Measurements from ENCODE around the gene POU3F1.

The POU3F1 gene

DNA sequence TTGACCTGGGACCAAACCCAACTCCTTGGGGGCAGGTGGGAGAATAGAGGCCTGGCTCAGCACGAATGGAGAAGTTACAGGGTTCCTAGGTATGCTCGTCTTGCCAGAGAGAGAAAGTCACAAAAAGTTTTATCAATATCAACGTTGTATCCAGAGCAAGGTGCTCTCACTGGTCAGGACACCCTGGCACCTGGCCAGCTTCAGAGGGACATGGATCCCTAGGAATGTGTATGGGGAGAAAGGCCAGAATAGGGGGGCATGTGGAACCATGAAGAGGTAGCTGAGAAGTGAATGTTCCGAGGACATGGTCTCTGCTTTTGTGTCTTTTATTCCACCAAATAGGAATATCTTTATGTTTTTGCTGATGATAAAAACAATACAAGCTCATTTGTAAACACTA, 9.4 kb upstream of the POU3F1 start:
- Histone ChIP-seq H3K36me3 (ENCODE audit: insufficient read depth, low read length) (no peaks in the 10 kb centered on the region), H3K4me1 (ENCODE audit: insufficient read depth, low read length) (no peaks in the 10 kb centered on the region), H3K27ac (ENCODE audit: low read depth, low read length) (no peak overlapping the region), H3K27me3 (ENCODE audit: control insufficient read depth in 1 of 2, insufficient read depth in 2 of 2, low read length in 2 of 2) (peaks cover 0 to 4% of the 10 kb centered on the region in 2 donors), H3K9ac (ENCODE audit: low read length) (no peak overlapping the region), H3K9me3 (ENCODE audit: low read length) (no peaks in the 10 kb centered on the region), H3K4me3 (ENCODE audit: low read depth in 1 of 2, low read length in 2 of 2) (no peak overlapping the region)

DNA sequence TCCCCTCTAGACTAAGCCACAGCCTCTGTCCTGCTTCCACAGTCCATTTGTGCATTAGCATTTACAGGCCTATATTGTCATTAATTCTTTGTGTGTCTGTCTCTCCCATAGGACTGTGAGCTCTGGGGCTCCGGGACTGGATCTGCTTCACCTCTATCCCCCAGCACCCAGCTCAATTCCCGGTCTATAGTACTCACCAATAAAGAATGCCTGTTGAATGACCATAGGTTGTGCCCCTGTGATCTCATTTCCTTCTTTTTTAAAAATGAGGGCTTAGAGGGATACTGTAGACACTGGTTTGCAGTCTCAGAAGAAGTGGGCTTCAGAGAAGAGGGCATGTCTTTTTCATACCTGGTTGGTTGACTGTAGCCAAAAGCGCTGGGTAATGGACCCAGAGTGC, 8.8 kb upstream of the POU3F1 start:
- Histone ChIP-seq H3K27ac (ENCODE audit: low read depth, low read length) (no peak overlapping the region), H3K27me3 (ENCODE audit: control insufficient read depth in 1 of 2, insufficient read depth in 2 of 2, low read length in 2 of 2) (peaks cover 0 to 4% of the 10 kb centered on the region in 2 donors), H3K4me3 (ENCODE audit: low read depth in 1 of 2, low read length in 2 of 2) (no peak overlapping the region), H3K9ac (ENCODE audit: low read length) (no peak overlapping the region), H3K4me1 (ENCODE audit: insufficient read depth, low read length) (no peaks in the 10 kb centered on the region), H3K36me3 (ENCODE audit: insufficient read depth, low read length) (no peaks in the 10 kb centered on the region), H3K9me3 (ENCODE audit: low read length) (no peaks in the 10 kb centered on the region)

DNA sequence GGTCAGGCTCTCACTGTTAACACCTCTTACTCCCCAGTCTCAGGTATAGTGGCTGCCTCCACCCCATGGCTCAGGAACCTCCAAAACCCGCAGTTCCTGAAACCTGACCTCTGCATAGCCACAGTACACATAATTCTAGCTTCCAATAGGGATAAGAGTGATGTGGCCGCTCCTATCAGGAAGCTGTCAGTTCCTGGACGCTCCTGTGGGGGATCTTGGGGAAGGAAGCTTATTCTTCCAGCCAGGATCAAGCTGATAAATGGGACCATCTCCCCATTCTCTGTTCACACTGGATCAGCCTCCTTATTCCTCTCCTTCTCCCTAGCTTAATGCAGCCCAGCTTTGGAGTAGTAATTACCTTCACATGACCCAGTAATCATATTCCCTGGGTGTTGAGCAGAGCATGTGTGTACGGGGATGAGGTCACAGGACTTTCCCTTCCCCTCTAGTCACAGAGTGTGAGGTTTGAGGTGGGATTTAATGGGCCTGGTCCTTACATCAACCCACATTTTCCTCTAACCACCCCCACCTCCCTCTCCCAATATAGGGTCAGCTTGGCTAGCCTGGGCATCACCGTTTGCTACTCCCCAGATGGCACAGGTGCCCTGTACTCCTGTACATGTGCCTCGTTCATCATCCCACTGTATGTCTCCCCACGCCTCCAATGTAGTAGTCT, 7.0 kb upstream of the POU3F1 start:
- Histone ChIP-seq H3K4me1 (ENCODE audit: insufficient read depth, low read length) (no peaks in the 10 kb centered on the region), H3K27ac (ENCODE audit: low read depth, low read length) (no peak overlapping the region), H3K4me3 (ENCODE audit: low read depth in 1 of 2, low read length in 2 of 2) (no peak overlapping the region), H3K9me3 (ENCODE audit: low read length) (no peaks in the 10 kb centered on the region), H3K27me3 (ENCODE audit: control insufficient read depth in 1 of 2, insufficient read depth in 2 of 2, low read length in 2 of 2) (peaks cover 4 to 5% of the 10 kb centered on the region in 2 donors), H3K36me3 (ENCODE audit: insufficient read depth, low read length) (no peaks in the 10 kb centered on the region), H3K9ac (ENCODE audit: low read length) (no peak overlapping the region)

- Histone ChIP-seq H3K4me3 (ENCODE audit: low read depth in 1 of 2, low read length in 2 of 2) (no peak overlapping the region), H3K4me1 (ENCODE audit: insufficient read depth, low read length) (peaks cover 3% of the 10 kb centered on the region), H3K36me3 (ENCODE audit: insufficient read depth, low read length) (no peaks in the 10 kb centered on the region), H3K9me3 (ENCODE audit: low read length) (no peaks in the 10 kb centered on the region), H3K27ac (ENCODE audit: low read depth, low read length) (no peak overlapping the region), H3K27me3 (ENCODE audit: control insufficient read depth in 1 of 2, insufficient read depth in 2 of 2, low read length in 2 of 2) (peaks cover 4 to 11% of the 10 kb centered on the region in 2 donors), H3K9ac (ENCODE audit: low read length) (no peak overlapping the region)
These were observed 6.3 kb upstream of the POU3F1 start for GRCh38 chr1:38052750-38053415.

- Histone ChIP-seq H3K4me1 (ENCODE audit: insufficient read depth, low read length) (peaks cover 7% of the 10 kb centered on the region), H3K27me3 (ENCODE audit: control insufficient read depth in 1 of 2, insufficient read depth in 2 of 2, low read length in 2 of 2) (peaks cover 4 to 11% of the 10 kb centered on the region in 2 donors), H3K4me3 (ENCODE audit: low read depth in 1 of 2, low read length in 2 of 2) (no peak overlapping the region), H3K36me3 (ENCODE audit: insufficient read depth, low read length) (no peaks in the 10 kb centered on the region), H3K27ac (ENCODE audit: low read depth, low read length) (no peak overlapping the region), H3K9ac (ENCODE audit: low read length) (no peak overlapping the region), H3K9me3 (ENCODE audit: low read length) (no peaks in the 10 kb centered on the region)
These were observed 4.5 kb upstream of the POU3F1 start for GRCh38 chr1:38051079-38051543.

DNA sequence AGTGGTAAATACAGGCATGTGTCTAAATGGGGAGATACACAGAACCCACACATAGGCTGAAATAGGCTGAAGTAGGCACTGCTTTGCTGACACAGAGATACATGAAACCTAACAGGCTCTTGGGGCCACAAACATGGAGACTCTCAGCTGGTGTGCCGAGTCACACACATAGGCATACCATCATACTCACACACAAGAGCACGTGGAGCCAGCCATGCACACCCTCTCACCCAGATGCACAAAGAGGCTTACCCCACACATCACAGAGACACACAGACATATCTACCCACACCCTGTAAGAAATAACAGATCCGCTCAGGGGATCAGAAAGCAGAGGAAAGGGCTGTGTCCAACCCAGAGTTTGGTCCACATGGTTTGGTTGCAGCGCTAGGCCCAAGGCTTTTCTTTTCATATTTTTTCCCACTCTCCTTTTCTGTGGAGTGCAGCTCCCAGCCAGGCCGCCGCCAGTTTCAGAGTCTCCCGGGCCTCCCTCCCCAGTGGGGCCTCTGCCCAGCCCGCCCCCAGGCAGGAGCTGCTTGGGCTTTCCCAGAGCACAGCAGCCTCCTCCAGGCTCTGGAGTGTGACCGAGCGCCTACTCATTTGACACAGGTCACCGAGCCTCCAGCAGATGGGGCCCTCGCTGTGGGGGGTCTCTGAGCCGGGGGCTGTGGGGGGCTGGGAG, 3.9 kb upstream of the POU3F1 start:
- H3K27me3 ChIP-seq (ENCODE audit: control insufficient read depth in 1 of 2, insufficient read depth in 2 of 2, low read length in 2 of 2) = peaks cover 8 to 11% of the 10 kb centered on the region in 2 donors
- no peak overlapping the region for H3K27ac ChIP-seq (ENCODE audit: low read depth, low read length)
- H3K9ac ChIP-seq (ENCODE audit: low read length) = no peak overlapping the region
- H3K4me3 ChIP-seq (ENCODE audit: low read depth in 1 of 2, low read length in 2 of 2) = no peak overlapping the region
- H3K9me3 ChIP-seq (ENCODE audit: low read length) = no peaks in the 10 kb centered on the region
- H3K36me3 ChIP-seq (ENCODE audit: insufficient read depth, low read length) = no peaks in the 10 kb centered on the region
- peaks cover 7% of the 10 kb centered on the region for H3K4me1 ChIP-seq (ENCODE audit: insufficient read depth, low read length)

GRCh38 chr1:38047603-38048141, 1.1 kb upstream of the POU3F1 start:
- Histone ChIP-seq H3K36me3 (ENCODE audit: insufficient read depth, low read length) (no peaks in the 10 kb centered on the region), H3K27me3 (ENCODE audit: control insufficient read depth in 1 of 2, insufficient read depth in 2 of 2, low read length in 2 of 2) (peaks cover 28 to 35% of the 10 kb centered on the region in 2 donors), H3K4me1 (ENCODE audit: insufficient read depth, low read length) (peaks cover 17% of the 10 kb centered on the region), H3K9ac (ENCODE audit: low read length) (no peak overlapping the region), H3K27ac (ENCODE audit: low read depth, low read length) (peak overlapping the region; percentile 50), H3K4me3 (ENCODE audit: low read depth in 1 of 2, low read length in 2 of 2) (peak overlapping the region; percentile 47 to 50), H3K9me3 (ENCODE audit: low read length) (peaks cover 6% of the 10 kb centered on the region)

DNA sequence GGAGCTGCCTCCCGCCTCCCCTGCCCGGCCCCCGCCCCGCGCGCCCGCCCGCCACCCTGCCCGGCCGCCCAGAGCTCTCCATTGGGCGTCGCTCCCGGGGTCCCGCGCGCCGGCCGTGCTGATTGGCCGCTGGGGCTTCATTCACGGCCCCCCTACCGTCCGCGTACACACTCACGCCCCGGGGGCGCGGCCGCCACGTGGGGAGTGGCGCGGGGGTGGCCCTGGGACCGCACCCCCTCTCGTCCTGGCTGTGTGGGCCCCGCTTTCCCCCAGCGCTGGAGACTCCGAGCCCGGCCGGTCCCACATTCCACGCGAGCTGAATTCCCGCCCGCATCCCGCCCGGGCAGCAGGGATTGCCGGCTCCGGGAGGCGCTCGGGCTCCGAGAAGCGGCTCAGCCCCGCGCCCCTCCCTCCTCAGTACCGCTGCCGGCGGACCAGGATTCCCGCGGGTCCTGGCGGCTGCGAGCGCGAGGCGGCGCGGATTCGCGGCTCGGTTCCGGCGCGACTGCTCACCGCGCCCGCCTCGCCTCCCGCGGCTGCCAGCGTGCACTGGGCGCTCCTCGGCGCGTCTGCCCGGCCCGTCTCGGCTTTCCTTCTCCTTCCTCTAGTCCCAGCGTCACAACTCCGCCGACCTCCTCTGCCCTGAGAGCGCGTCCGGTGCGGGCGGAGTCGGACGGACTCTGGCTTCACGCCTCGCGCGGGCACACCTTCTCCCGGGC, 450 bp upstream of the POU3F1 start:
- H3K27ac ChIP-seq (ENCODE audit: low read depth, low read length) = peak overlapping the region; percentile 50

GRCh38 chr1:38045401-38046332, 926 bp downstream of the POU3F1 start:
- Histone ChIP-seq H3K9ac (ENCODE audit: low read length) (no peak overlapping the region), H3K27ac (ENCODE audit: low read depth, low read length) (no peak overlapping the region), H3K4me1 (ENCODE audit: insufficient read depth, low read length) (peaks cover 17% of the 10 kb centered on the region), H3K9me3 (ENCODE audit: low read length) (peaks cover 6% of the 10 kb centered on the region), H3K36me3 (ENCODE audit: insufficient read depth, low read length) (no peaks in the 10 kb centered on the region), H3K4me3 (ENCODE audit: low read depth in 1 of 2, low read length in 2 of 2) (no peak overlapping the region), H3K27me3 (ENCODE audit: control insufficient read depth in 1 of 2, insufficient read depth in 2 of 2, low read length in 2 of 2) (peaks cover 48 to 55% of the 10 kb centered on the region in 2 donors)

More for the DNA sequence above, 450 bp upstream of the POU3F1 start:
- H3K36me3 ChIP-seq (ENCODE audit: insufficient read depth, low read length) = no peaks in the 10 kb centered on the region
- H3K9me3 ChIP-seq (ENCODE audit: low read length) = peaks cover 6% of the 10 kb centered on the region
- H3K4me1 ChIP-seq (ENCODE audit: insufficient read depth, low read length) = peaks cover 17% of the 10 kb centered on the region
- H3K27me3 ChIP-seq (ENCODE audit: control insufficient read depth in 1 of 2, insufficient read depth in 2 of 2, low read length in 2 of 2) = peaks cover 34 to 41% of the 10 kb centered on the region in 2 donors
- H3K4me3 ChIP-seq (ENCODE audit: low read depth in 1 of 2, low read length in 2 of 2) = peak overlapping the region; percentile 47 to 50
- H3K9ac ChIP-seq (ENCODE audit: low read length) = no peak overlapping the region
